ENCODE data around the gene CAMK2G.
"Not testable (repeated sequence)": the region's sequence is repeated elsewhere in the genome, so short reads cannot be mapped to it uniquely, and the experiment has no call there.

The CAMK2G gene

DNA sequence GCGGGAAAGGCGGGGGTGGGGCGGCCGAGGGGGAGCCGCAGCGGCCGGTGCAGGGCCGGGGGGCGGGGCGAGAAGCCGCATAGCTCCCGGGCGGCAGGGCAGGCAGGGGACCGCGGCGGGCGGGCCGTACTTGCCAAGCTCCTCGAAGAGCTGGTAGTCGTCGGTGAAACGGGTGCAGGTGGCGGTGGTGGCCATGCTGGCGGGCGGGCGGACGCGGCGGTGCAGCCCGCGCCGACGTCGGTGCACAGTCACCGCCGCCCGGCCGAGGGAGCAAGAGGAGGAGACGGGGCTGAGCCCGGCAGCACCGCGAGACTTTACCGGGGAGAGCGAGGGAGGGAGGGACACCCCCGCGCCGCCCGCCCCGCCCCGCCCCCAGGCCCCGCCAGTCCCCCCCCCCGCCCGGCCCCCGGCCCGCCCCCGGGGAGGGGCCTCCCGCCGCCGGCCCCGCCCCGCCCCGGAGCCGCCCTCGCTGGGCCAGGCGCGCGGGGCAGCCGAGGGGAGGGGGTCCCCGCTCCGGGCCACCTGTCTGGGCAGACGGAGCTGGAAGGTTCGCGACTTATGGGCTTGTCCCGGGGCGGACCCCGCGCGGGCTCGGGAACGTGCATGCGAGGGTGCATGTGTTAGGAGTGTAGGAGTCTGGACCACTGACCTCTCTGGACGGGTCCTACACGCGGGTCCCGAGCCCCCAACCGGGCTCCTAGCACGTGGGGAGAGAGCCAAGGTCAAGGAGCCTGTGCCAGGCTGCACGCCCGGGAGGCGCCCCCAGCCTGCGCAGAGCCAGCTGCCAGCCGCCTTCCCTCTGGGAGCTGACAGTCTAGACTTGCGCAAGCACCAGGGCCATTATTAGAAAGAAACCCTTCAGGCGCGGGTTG is at the start of gene CAMK2G:
Gene CAMK2G, minus strand, starts transcription at position 289 of the 872 bp plus-strand sequence. Its CDS starts 94 bp downstream, at position 195.
- peak; percentile 78 for DNase-seq

- no peak for DNase-seq
Measured at GRCh38 chr10:73922864-73923133, 48.4 kb upstream of the CAMK2G start.

- DNase-seq = peak; percentile 17
Measured at GRCh38 chr10:73922007-73922863, 47.9 kb upstream of the CAMK2G start.

DNA sequence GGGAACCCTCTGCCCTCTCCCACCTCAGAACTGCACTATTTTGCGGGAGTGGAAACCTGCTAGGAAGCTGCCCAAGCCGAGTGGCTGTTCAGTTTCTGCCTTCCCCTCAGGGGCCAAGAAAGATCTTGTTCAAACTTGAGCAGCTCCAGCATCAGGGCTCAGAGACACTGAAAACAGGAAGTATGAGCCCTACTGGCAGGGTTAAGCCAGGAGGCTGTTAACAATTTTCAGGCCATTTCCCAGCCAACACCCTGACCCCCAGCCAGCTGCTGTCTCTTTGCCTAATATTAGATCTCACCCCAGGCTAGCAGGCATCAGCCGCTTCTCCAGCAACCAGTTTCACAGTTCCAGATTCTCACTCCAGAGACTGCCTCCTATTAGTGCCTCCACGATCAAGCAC is 45.7 kb upstream of the CAMK2G start:
- no peak for DNase-seq

- DNase-seq = not testable (repeated sequence)
Measured at GRCh38 chr10:73919481-73919880, 45.1 kb upstream of the CAMK2G start.

DNA sequence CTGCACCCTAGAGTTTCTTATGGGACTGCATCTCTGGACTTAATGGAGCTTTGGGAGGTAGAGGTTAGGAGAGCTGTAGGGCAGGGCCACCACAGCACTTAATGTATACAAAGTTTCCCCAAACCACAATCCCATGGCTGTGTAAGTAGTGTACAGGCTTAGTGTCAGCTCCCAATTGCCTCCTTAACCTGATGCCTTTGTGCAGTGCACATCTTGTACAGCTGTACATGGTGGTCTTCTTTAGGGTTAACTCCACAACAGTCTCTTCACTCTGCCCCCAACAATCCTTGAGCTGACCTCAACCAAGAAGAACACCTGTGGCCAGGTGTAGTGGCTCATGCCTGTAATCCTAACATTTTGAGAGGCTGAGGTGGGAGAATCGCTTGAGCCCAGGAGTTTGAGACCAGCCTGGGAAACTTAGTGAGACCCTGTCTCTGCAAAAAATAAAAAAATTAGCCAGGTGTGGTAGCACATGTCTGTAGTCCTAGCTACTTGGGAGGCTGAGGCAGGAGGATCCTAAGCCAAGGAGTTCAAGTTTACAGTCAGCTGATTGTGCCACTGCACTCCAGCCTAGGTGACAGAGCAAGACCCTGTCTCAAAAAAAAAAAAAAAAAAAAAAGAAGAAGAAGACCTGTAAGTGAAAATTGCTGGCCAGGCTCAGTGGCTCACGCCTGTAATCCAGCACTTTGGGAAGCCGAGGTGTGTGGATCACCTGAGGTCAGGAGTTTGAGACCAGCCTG is 43.4 kb upstream of the CAMK2G start:
- DNase-seq = no peak

DNA sequence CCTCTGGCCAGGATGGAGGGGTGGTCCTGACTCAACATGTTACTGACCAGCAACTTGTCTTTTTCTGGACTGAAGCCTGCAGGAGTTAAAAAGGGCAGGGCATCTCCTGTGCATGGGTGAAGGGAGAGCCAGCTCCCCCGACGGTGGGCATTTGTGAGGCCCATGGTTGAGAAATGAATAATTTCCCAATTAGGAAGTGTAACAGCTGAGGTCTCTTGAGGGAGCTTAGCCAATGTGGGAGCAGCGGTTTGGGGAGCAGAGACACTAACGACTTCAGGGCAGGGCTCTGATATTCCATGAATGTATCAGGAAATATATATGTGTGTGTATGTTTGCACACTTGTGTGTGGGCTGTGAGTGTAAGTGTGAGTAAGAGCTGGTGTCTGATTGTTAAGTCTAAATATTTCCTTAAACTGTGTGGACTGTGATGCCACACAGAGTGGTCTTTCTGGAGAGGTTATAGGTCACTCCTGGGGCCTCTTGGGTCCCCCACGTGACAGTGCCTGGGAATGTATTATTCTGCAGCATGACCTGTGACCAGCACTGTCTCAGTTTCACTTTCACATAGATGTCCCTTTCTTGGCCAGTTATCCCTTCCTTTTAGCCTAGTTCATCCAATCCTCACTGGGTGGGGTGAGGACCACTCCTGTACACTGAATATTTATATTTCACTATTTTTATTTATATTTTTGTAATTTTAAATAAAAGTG is 42.6 kb upstream of the CAMK2G start:
- no peak for DNase-seq

DNA sequence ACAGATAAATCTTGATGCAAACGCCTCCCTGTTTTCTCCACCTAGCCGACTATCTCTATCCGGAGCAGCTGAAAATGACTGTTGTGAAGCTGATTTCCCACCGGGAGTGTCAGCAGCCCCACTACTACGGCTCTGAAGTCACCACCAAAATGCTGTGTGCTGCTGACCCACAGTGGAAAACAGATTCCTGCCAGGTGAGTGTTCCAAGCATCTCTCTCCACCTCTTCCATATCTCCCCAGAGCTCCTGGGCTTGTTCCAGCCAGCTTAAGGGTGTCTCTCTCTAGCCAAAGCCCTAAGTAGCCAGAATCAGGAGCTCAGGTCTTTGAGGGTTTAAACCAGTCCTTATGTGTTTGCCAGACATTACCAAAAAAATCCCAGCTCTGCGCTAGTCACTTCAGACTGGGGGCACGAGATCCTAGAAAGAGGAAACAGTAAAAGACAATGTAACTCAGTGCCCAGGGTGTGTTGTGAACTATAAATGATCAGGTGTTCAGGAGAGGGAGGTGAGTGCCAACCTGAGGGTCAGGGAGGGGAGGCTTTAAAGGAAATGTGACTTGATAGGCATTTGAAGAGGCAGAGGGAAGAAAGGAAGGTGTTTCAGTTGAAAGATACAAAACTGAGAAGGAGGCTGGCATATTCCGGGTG is 41.0 kb upstream of the CAMK2G start:
- no peak for DNase-seq

DNA sequence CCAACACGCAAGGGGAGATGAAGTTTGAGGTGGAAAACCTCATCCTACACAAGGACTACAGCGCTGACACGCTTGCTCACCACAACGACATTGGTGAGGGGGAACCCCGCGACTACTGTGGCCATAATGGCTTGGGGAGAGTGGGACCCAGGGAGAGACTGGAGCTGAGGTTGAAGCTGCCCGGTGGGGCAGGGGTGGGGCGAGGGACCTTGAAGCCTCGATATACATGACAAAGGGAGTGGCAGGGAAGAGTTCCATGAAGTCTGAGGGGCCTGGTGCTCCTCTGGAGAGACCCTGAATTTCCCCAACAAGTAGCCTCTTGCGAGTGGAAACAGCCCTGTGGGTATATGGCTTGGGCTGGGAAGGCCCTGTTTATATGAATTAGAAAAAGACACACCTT is 39.7 kb upstream of the CAMK2G start:
- no peak for DNase-seq

DNA sequence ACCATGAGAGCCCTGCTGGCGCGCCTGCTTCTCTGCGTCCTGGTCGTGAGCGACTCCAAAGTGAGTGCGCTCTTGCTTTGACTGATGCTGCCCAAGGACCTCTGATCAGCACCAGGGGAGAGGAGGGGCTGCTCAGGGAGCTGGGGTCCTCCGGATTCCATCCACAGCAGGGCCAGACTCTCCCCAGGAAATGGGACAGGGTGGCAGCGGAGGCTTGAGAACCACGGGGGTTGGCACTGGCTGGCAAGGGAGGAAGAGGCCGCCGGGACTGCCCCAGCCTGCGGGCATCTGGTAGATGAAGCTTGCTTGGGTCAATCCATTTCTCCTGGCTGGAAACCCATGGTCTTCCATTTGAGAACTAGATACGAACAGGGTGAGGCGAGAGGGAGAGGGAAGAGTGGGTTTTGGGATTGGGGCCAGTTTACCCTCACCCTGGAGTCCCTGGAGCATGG is 37.2 kb upstream of the CAMK2G start:
- no peak for DNase-seq

DNA sequence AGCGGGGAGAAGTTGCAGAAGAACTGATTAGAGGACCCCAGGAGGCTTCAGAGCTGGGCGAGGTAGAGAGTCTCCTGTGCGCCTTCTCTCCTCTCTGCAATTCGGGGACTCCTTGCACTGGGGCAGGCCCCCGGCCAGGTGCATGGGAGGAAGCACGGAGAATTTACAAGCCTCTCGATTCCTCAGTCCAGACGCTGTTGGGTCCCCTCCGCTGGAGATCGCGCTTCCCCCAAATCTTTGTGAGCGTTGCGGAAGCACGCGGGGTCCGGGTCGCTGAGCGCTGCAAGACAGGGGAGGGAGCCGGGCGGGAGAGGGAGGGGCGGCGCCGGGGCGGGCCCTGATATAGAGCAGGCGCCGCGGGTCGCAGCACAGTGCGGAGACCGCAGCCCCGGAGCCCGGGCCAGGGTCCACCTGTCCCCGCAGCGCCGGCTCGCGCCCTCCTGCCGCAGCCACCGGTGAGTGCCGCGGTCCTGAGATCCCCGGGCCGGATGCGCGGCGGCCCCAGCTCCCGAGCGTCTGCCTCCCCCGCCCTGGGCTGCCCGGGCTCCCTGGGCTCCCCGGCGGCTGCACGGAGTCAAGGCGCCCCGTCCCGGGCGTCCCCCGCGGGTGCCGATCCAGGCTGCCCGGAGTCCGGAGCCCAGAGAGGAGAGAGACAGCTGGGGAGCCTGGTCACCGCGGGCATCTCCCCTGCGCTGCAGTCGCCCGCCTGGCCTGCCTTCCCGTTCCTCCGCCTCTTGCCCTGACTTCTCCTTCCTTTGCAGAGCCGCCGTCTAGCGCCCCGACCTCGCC is 36.6 kb upstream of the CAMK2G start, which contains the start of gene PLAU:
Gene PLAU, plus strand, starts transcription at position 369 of the 789 bp plus-strand sequence. CDS start 424 bp downstream, outside the sequence.
- peak; percentile 31 for DNase-seq

- no peak for DNase-seq
Measured at GRCh38 chr10:73910401-73910763, 36.0 kb upstream of the CAMK2G start.

- DNase-seq = no peak
Measured at GRCh38 chr10:73909540-73910115, 35.3 kb upstream of the CAMK2G start.

DNA sequence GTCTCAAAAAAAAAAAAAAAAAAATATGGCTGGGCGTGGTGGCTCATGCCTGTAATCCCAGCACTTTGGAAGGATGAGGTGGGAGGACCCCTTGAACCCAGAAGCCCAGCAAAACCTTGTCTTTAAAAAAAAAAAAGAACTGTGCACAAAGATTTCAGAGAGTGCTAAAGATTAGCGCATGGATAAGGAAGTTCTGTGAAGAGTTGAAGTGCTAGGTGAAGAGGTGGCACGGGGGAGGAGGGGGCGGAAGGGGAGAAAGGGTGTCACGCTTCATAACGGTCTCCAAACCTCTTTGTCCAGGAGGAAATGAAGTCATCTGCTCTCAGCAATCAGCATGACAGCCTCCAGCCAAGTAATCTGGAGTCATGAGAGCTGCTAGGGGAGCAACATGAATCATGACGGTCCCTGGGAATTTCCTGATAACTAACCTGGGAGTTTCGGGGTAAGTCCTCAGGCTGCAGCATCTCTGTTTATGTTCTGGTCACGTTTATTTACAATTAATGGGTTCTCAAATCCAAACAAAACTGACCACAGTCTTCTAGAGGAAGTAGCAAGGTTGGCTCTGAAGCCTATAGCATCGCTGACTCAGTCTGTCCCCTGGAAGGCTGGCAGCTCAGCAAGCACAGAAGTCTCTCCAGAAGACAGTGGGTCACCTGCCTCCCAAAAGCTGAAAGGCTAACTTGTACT is 34.6 kb upstream of the CAMK2G start:
- DNase-seq = peak; percentile 64

GRCh38 chr10:73907841-73908517 is 33.6 kb upstream of the CAMK2G start:
- DNase-seq = no peak

- DNase-seq = no peak
Measured at GRCh38 chr10:73906524-73907447, 32.4 kb upstream of the CAMK2G start.

DNA sequence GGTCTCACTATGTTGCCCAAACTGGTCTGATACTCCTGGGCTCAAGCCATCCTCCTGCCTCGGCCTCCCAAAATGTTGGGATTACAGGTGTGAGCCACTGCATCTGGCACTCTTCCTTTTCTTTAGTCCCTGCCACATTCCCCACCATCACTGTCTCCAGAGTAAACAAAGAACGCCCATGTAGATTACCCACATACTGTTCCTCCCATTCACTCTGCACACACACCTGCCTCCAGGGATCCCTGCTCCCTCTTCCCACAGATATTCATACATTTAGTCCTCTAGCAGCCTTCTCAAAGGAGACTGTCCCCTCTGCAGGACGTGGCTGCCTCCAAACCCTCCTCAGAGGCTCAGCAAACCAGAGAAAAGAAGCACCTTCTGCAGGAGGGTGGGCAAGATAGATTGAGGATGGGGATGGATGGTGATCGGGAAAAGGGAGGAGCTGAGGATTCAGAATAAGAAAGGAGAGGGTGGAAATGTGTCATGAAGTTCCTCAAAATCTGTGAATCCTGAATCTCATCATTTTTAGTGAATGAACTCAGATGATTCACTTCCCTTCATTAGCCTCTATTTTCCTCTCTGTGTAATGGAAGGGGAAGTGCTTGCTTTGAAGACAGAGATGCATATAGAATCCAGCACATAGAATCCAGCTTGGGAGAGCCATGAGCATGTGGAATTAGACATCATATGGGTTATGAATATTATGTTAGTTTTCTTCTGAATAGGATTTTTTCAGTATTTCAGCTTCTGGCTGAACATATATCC is 31.1 kb upstream of the CAMK2G start:
- DNase-seq = no peak

DNA sequence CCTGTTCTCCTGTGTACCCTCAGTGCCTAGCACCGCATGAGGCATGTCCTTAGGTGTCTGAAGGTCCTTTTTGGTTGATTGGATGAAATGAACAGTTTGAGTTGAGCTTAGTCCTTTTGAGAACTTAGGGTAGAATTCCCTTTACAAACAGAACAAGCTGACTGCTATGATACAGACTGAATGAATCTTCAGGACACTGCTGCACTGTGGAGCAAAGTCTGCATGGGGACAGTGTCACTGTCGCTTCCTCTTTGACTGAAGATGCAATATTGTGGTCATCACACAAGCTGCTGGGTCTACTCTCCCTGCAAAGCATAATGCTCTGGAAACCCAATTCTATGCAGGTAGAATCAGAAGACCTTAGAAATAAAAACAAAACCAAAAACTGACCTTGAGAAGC is 28.0 kb upstream of the CAMK2G start:
- DNase-seq = no peak
